Memory B cell (primary cell): ENCODE measurements around the gene PDZRN3.

Source experiments
- ATAC-seq: fragments of 150-1000 bp; cut with Tn5 transposase; 2 replicates; pipeline ENCODE4 v1.10.0; 2021; ENCODE audit warnings: low read depth, mild to moderate bottlenecking, moderate library complexity
- DNase-seq, 2 donors: peaks; one replicate each; pipeline ENCODE4 v3.0.0; 2022; ENCODE audit warnings: low spot score in 2 of 2
- H3K27ac Mint-ChIP-seq: one replicate; pipeline ENCODE4 v1.8.0; 2022; ENCODE audit warnings: mild to moderate bottlenecking, moderate library complexity, mixed read lengths
- H3K27me3 Mint-ChIP-seq: one replicate; pipeline ENCODE4 v1.8.0; 2022; ENCODE audit warnings: mixed read lengths
- H3K36me3 Mint-ChIP-seq: one replicate; pipeline ENCODE4 v1.8.0; 2022; ENCODE audit warnings: mild to moderate bottlenecking, mixed read lengths
- H3K4me1 Mint-ChIP-seq: one replicate; pipeline ENCODE4 v1.8.0; 2022; ENCODE audit warnings: mixed read lengths
- H3K4me3 Mint-ChIP-seq: one replicate; pipeline ENCODE4 v1.8.0; 2022; ENCODE audit warnings: mild to moderate bottlenecking, moderate library complexity, mixed read lengths
- H3K9me3 Mint-ChIP-seq: one replicate; pipeline ENCODE4 v1.8.0; 2022; ENCODE audit warnings: mixed read lengths

PDZRN3 gene

GRCh38 chr3:73433079-73433478, 191.7 kb downstream of the PDZRN3 start:
- DNase-seq = no peak
- Mint-ChIP-seq H3K4me1 (no peaks in the 10 kb centered on the region), H3K4me3 (no peak overlapping the region), H3K27ac (no peak overlapping the region), H3K27me3 (no peaks in the 10 kb centered on the region), H3K9me3 (no peaks in the 10 kb centered on the region), H3K36me3 (no peaks in the 10 kb centered on the region)
- ATAC-seq = no peak

DNA sequence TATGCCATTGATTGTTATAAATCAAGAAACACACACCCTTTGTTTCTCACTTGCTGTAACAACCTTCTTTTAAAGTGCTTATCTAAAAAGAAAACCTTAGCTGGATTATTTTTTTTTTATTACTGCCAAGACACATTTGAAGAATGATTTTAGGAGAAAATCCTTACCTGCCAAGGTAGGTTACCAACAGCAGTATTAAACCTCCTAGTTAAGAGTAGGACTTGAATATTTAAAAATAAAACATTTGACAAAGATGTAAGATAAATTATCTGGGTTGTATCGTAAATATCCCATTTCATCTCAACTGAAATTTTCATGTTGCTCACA, 192.1 kb downstream of the PDZRN3 start:
- H3K9me3 Mint-ChIP-seq = no peaks in the 10 kb centered on the region
- no peaks in the 10 kb centered on the region for H3K36me3 Mint-ChIP-seq
- ATAC-seq (no peak), DNase-seq (no peak)
- no peak overlapping the region for H3K4me3 Mint-ChIP-seq
- no peaks in the 10 kb centered on the region for H3K4me1 Mint-ChIP-seq
- H3K27me3 Mint-ChIP-seq = no peaks in the 10 kb centered on the region
- no peak overlapping the region for H3K27ac Mint-ChIP-seq

GRCh38 chr3:73432023-73432705, 192.6 kb downstream of the PDZRN3 start:
- ATAC-seq (no peak), DNase-seq (no peak)
- H3K27me3 Mint-ChIP-seq = no peaks in the 10 kb centered on the region
- no peaks in the 10 kb centered on the region for H3K9me3 Mint-ChIP-seq
- H3K27ac Mint-ChIP-seq = no peak overlapping the region
- no peaks in the 10 kb centered on the region for H3K4me1 Mint-ChIP-seq
- no peaks in the 10 kb centered on the region for H3K36me3 Mint-ChIP-seq
- no peak overlapping the region for H3K4me3 Mint-ChIP-seq

DNA sequence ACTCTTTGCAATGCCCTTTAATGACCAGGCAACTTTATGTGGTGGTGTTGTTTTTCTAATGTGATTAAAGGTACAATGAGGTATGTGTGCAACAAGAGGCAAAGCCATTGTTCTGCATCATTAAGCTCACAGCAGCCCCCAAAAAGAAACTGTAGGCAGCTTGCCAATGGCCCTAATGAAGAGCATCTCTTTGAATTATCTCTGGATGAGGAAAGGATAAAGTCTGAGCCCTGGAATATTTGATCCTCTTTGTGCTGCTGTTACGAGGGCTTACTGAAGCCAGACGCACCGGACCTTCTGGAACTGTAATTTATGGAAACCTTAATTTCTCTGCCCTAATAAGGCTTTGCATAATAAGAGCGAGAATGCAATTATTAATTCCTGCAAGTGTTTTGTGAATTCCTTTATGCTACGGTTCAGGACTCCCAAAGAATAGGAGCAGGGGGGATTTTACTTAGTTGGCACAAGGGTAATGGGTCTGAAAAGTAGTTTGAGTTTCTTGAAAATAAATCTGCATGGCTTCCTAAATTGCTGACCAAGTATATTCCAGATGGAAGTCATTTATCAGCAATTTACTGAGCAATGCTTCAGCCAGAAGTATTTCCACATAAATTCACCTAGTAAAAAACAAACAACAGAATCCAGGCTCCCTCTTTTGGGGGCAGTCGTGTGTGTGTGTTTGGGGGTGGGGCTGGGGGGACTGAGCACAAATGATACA, 193.4 kb downstream of the PDZRN3 start:
- Mint-ChIP-seq H3K4me1 (no peaks in the 10 kb centered on the region), H3K27ac (no peak overlapping the region), H3K4me3 (no peak overlapping the region), H3K36me3 (no peaks in the 10 kb centered on the region), H3K27me3 (no peaks in the 10 kb centered on the region), H3K9me3 (no peaks in the 10 kb centered on the region)
- DNase-seq (no peak), ATAC-seq (no peak)

- H3K4me3 Mint-ChIP-seq = no peak overlapping the region
- H3K27ac Mint-ChIP-seq = no peak overlapping the region
- no peaks in the 10 kb centered on the region for H3K9me3 Mint-ChIP-seq
- no peaks in the 10 kb centered on the region for H3K27me3 Mint-ChIP-seq
- no peaks in the 10 kb centered on the region for H3K36me3 Mint-ChIP-seq
- no peaks in the 10 kb centered on the region for H3K4me1 Mint-ChIP-seq
- DNase-seq (no peak), ATAC-seq (no peak)
Observed at GRCh38 chr3:73427048-73427706, 197.6 kb downstream of the PDZRN3 start.

- Mint-ChIP-seq H3K9me3 (no peaks in the 10 kb centered on the region), H3K27me3 (no peaks in the 10 kb centered on the region), H3K4me3 (no peak overlapping the region), H3K27ac (no peak overlapping the region), H3K4me1 (no peaks in the 10 kb centered on the region), H3K36me3 (no peaks in the 10 kb centered on the region)
- no peak for DNase-seq
- ATAC-seq = no peak
Observed at GRCh38 chr3:73426606-73427005, 198.1 kb downstream of the PDZRN3 start.

DNA sequence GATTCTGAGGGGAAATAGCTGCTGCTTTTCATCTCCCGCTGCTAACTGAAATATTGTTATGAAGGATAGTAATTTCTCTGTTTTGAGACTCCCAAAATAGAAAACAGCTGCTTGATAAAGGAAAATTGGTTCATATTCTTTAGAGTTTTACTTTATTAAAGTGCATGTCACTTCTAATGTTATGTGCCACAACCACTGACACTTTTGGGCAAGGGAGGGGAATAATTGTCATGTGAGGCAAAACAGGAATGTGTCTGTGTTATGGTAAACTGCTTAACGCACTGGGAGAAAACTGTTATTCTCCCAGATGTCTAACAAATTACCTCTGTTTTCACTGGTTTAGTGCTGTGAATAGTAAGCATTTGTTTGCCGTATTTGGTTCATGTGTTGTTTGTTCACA, 201.6 kb downstream of the PDZRN3 start:
- ATAC-seq (no peak), DNase-seq (no peak)
- Mint-ChIP-seq H3K4me1 (no peaks in the 10 kb centered on the region), H3K27me3 (peaks cover 3% of the 10 kb centered on the region), H3K9me3 (no peaks in the 10 kb centered on the region), H3K36me3 (no peaks in the 10 kb centered on the region), H3K4me3 (no peak overlapping the region), H3K27ac (no peak overlapping the region)

DNA sequence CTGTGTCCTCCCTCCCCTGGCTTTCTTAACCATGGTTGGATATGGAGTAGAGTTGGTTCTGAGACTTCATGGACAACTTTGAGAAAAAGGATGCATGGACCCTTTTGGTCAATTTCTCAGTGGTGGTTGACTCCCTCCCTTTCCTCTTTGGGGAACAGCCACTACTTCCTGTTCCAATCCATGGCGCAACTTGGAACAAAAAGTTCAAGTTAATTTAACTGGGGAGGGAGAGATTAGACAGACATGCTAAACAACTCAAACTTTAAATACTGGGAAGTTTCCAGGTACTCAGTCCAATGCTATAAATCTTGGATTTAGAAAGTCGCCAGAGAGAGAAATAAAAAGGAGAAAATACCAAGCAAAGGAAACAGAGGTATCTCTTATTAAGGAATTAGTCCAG, 202.2 kb downstream of the PDZRN3 start:
- Mint-ChIP-seq H3K27me3 (peaks cover 5% of the 10 kb centered on the region), H3K4me3 (no peak overlapping the region), H3K9me3 (no peaks in the 10 kb centered on the region), H3K4me1 (no peaks in the 10 kb centered on the region), H3K27ac (no peak overlapping the region), H3K36me3 (no peaks in the 10 kb centered on the region)
- ATAC-seq (no peak), DNase-seq (no peak)

DNA sequence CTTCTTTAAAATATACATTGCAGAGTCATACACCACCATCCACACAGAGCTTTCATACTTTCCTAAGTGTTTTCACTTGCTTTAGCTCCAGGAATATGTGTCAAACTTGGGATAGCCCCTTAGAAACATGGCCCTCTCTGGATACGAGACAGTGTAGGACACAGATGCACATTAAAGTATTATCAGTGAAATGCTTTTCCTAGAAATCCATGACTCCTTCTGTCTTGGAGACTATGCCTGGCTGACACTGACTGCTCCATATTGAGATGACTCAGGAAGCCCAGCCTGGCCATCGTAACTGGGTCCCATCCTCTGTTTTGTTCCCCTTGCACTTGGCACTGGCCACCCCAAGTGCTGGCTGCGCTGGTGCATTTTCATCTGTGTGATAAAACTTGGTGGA, 204.8 kb downstream of the PDZRN3 start:
- peaks cover 1% of the 10 kb centered on the region for H3K9me3 Mint-ChIP-seq
- H3K4me3 Mint-ChIP-seq = no peak overlapping the region
- DNase-seq = no peak
- H3K4me1 Mint-ChIP-seq = no peaks in the 10 kb centered on the region
- no peaks in the 10 kb centered on the region for H3K36me3 Mint-ChIP-seq
- no peak for ATAC-seq
- H3K27me3 Mint-ChIP-seq = peaks cover 5% of the 10 kb centered on the region
- H3K27ac Mint-ChIP-seq = no peak overlapping the region

DNA sequence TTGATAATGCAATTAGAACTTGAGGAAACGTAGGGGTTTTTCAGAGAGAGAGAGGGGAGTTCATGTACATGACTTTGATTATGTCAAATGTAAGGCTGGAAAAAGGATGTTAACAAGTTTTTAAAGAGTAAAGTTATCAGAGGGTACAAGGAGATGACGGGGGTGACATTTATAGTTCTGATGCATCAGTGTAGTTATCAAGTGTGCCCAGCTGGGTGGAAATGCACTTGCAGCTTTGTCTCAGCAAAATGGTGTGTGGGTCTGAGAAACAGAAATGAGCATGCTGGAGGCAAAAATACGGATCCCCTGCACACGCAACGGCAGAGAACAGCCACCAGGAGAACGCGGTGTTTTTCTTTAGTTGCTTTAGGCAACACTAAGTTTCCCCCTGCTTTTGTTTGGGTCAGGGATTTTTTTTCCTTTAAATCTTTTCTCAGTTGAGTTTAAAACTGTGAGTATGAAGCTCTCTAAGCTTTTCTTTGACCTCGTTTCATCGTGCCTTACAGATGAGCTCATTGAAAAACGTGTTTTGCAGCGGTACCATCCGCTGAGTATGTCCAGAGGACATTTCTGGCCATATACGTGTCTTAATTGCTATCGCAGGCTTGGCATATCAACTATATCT, 205.4 kb downstream of the PDZRN3 start:
- peaks cover 5% of the 10 kb centered on the region for H3K27me3 Mint-ChIP-seq
- H3K4me1 Mint-ChIP-seq = no peaks in the 10 kb centered on the region
- ATAC-seq (no peak), DNase-seq (no peak)
- no peak overlapping the region for H3K4me3 Mint-ChIP-seq
- H3K27ac Mint-ChIP-seq = no peak overlapping the region
- H3K9me3 Mint-ChIP-seq = peaks cover 3% of the 10 kb centered on the region
- no peaks in the 10 kb centered on the region for H3K36me3 Mint-ChIP-seq

- Mint-ChIP-seq H3K9me3 (peaks cover 3% of the 10 kb centered on the region), H3K4me1 (no peaks in the 10 kb centered on the region), H3K27ac (no peak overlapping the region), H3K36me3 (no peaks in the 10 kb centered on the region), H3K4me3 (no peak overlapping the region), H3K27me3 (peaks cover 5% of the 10 kb centered on the region)
- ATAC-seq (no peak), DNase-seq (no peak)
Observed at GRCh38 chr3:73418681-73419080, 206.1 kb downstream of the PDZRN3 start.

- Mint-ChIP-seq H3K36me3 (no peaks in the 10 kb centered on the region), H3K9me3 (peaks cover 3% of the 10 kb centered on the region), H3K4me1 (no peaks in the 10 kb centered on the region), H3K4me3 (no peak overlapping the region), H3K27me3 (peaks cover 6% of the 10 kb centered on the region), H3K27ac (no peak overlapping the region)
- DNase-seq = no peak
- ATAC-seq = no peak
Observed at GRCh38 chr3:73415118-73415517, 209.6 kb downstream of the PDZRN3 start.

- Mint-ChIP-seq H3K4me3 (no peak overlapping the region), H3K36me3 (no peaks in the 10 kb centered on the region), H3K27me3 (peaks cover 3% of the 10 kb centered on the region), H3K27ac (no peak overlapping the region), H3K4me1 (no peaks in the 10 kb centered on the region), H3K9me3 (peaks cover 3% of the 10 kb centered on the region)
- no peak for ATAC-seq
- no peak for DNase-seq
Observed at GRCh38 chr3:73413619-73414018, 211.1 kb downstream of the PDZRN3 start.

GRCh38 chr3:73411993-73412392, 212.7 kb downstream of the PDZRN3 start:
- no peaks in the 10 kb centered on the region for H3K36me3 Mint-ChIP-seq
- H3K27ac Mint-ChIP-seq = no peak overlapping the region
- H3K27me3 Mint-ChIP-seq = peaks cover 1% of the 10 kb centered on the region
- no peak for ATAC-seq
- H3K4me1 Mint-ChIP-seq = no peaks in the 10 kb centered on the region
- no peak overlapping the region for H3K4me3 Mint-ChIP-seq
- H3K9me3 Mint-ChIP-seq = peaks cover 3% of the 10 kb centered on the region
- DNase-seq = no peak
